ENCODE data around the gene LMX1B.

- no peak for TF ChIP-seq CTCF (IDR thresholded peaks at IDR 0.05 in 8 of 11, conservative IDR thresholded peaks at IDR 0.05 in 3 of 11)
- no peak for TF ChIP-seq POLR2AphosphoS5 (IDR thresholded peaks at IDR 0.05)
Measured at GRCh38 chr9:126614455-126615244, 922 bp downstream of the LMX1B start.

All from spleen (tissue), 7 donors.